ENCODE data around the gene ABCC5.

ABCC5 gene

GRCh38 chr3:183875411-183875810, 142.3 kb downstream of the ABCC5 start:
- H3K4me3 ChIP-seq (ENCODE audit: low read depth, low read length) = no peak overlapping the region
- TF ChIP-seq, protein P1, sequence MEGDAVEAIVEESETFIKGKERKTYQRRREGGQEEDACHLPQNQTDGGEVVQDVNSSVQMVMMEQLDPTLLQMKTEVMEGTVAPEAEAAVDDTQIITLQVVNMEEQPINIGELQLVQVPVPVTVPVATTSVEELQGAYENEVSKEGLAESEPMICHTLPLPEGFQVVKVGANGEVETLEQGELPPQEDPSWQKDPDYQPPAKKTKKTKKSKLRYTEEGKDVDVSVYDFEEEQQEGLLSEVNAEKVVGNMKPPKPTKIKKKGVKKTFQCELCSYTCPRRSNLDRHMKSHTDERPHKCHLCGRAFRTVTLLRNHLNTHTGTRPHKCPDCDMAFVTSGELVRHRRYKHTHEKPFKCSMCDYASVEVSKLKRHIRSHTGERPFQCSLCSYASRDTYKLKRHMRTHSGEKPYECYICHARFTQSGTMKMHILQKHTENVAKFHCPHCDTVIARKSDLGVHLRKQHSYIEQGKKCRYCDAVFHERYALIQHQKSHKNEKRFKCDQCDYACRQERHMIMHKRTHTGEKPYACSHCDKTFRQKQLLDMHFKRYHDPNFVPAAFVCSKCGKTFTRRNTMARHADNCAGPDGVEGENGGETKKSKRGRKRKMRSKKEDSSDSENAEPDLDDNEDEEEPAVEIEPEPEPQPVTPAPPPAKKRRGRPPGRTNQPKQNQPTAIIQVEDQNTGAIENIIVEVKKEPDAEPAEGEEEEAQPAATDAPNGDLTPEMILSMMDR (conservative IDR thresholded peaks at IDR 0.05; ENCODE audit: low read depth, low read length) = no peak
- DNase-seq (ENCODE audit: low read depth) = no peak

DNA sequence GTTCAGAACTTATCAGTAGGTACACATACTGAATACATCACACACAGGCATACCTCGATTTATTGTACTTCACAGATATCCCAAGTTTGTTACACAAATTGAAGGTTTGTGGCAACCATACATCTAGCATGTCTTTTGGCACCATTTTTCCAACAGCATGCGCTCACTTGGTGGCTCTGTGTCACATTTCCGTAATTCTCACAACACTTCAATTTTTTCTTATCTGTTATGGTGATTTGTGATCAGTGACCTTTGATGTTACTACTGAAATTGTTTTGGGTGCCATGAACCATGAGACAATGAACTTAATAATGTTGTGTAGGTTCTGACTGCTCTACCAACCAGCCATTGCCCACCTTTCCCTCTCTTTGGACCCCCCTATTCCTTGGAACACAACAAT, 143.8 kb downstream of the ABCC5 start:
- DNase-seq (ENCODE audit: low read depth) = no peak
- TF ChIP-seq, protein P1 (conservative IDR thresholded peaks at IDR 0.05; ENCODE audit: low read depth, low read length) = no peak
- H3K4me3 ChIP-seq (ENCODE audit: low read depth, low read length) = no peak overlapping the region

DNA sequence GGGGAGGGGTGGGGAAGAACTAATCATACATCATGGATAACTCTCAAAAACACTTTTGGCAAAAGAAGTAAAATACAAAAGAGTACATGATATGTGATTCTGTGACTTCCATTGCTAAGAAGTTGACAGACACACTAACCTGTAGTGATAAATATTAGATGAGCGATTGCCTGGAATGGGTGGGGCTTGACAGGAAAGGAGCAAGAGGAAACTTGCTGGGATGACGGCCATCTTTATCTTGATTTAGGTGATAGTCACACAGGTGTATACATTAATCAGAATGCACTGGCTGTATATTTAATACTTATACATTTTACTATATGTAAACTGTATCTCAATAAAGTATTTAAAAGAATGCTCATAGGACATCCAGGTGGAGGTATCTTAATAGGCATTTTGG, 146.1 kb downstream of the ABCC5 start:
- no peak overlapping the region for H3K4me3 ChIP-seq (ENCODE audit: low read depth, low read length)
- DNase-seq (ENCODE audit: low read depth) = no peak
- TF ChIP-seq, protein P1 (conservative IDR thresholded peaks at IDR 0.05; ENCODE audit: low read depth, low read length) = no peak

DNA sequence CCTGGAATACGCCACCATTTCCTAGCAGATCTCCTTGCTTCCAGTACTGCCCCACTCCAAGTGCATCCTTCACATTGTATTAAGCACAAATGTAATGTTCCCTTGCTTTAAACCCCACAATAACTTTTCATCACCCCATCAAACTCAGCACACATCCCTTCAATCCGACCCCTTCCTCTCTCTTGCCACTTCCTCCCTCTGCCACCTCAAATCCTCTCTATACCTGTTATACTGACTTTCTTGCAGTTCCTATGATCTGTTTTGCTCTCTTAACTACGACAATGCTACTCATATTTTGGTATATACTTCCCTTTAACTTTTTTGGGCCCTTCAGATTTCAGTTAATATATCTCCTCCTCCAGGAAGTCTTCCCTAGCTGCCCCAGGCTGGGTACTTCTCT, 147.1 kb downstream of the ABCC5 start:
- TF ChIP-seq, protein P1 (conservative IDR thresholded peaks at IDR 0.05; ENCODE audit: low read depth, low read length) = no peak
- H3K4me3 ChIP-seq (ENCODE audit: low read depth, low read length) = no peak overlapping the region
- no peak for DNase-seq (ENCODE audit: low read depth)
